Activated CD4-positive, alpha-beta T cell treated with anti-CD3 and anti-CD28 coated beads, Interleukin-2, amount 10 ng/mL, durations not matched to agents 24 days and 14 days (primary cell): ENCODE data around the gene STAG3. TPM values are rescaled to one million over a fixed set of nuclear protein-coding genes. Genes with fewer than 3 reads are reported as not detected.
"Not testable (repeated sequence)": the region's sequence is repeated elsewhere in the genome, so short reads cannot be mapped to it uniquely, and the experiment has no call there.

ENCODE experiments used
- DNase-seq: peaks from one replicate; pipeline ENCODE4 v3.0.0; 2022
- H3K27ac Mint-ChIP-seq: one replicate; pipeline ENCODE4 v1.8.0; 2022; ENCODE audit warnings: mild to moderate bottlenecking, mixed read lengths
- H3K27me3 Mint-ChIP-seq: one replicate; pipeline ENCODE4 v1.8.0; 2022; ENCODE audit warnings: mixed read lengths
- H3K36me3 Mint-ChIP-seq: one replicate; pipeline ENCODE4 v1.8.0; 2022; ENCODE audit warnings: low read depth, mild to moderate bottlenecking, mixed read lengths
- H3K4me1 Mint-ChIP-seq: one replicate; pipeline ENCODE4 v1.8.0; 2021; ENCODE audit warnings: mixed read lengths
- H3K4me3 Mint-ChIP-seq: one replicate; pipeline ENCODE4 v1.8.0; 2022; ENCODE audit warnings: mild to moderate bottlenecking, moderate library complexity, mixed read lengths
- H3K9me3 Mint-ChIP-seq: one replicate; pipeline ENCODE4 v1.8.0; 2021; ENCODE audit warnings: mixed read lengths
- intact Hi-C: fragments of 100-400 bp; cut with micrococcal nuclease; formaldehyde crosslinking; loops from one replicate; pipeline ENCODE4 v1.15.1; 2023
- total RNA-seq: library from RNA; stranded (reverse); gene quantifications from 2 replicates; pipeline ENCODE4 v1.2.3, GENCODE V29; 2022

The STAG3 gene
- total RNA-seq, 1 donor from 2014 or later, result 23.7 TPM

DNA sequence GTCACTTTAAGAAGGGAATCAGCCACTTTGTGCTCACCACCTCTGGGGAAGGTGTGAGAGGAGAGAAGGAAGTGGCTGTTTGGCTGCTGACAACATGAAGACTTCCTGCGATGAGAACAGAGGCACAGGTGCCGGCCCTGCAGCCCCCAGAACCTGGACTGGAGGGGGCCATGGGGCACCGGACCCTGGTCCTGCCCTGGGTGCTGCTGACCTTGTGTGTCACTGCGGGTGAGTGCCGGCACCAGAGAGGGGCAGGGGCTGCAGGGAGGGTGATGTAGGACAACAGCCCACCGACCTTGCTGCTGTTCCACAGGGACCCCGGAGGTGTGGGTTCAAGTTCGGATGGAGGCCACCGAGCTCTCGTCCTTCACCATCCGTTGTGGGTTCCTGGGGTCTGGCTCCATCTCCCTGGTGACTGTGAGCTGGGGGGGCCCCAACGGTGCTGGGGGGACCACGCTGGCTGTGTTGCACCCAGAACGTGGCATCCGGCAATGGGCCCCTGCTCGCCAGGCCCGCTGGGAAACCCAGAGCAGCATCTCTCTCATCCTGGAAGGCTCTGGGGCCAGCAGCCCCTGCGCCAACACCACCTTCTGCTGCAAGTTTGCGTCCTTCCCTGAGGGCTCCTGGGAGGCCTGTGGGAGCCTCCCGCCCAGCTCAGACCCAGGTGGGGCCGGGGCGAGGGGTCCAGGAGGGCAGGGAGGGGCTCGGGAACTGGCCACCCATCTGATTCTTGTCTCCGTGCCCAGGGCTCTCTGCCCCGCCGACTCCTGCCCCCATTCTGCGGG is 42.3 kb downstream of the STAG3 start, which contains the start of gene PVRIG:
TSS of gene PVRIG (plus strand) at position 149 of the 785 bp plus-strand sequence. CDS start at position 171, 22 bp downstream.
- Mint-ChIP-seq H3K27ac (peak within 1 kb of the TSS; percentile 99), H3K4me3 (peak within 1 kb of the TSS; percentile 96), H3K4me1 (peaks cover 61% of the 10 kb centered on the region), H3K36me3 (peaks cover 42% of the 10 kb centered on the region)
- intact Hi-C loops, result loop anchor here (2.0 to 5.0 kb wide), 3 partner anchors 71 to 209 kb away; partner anchors contain the start of genes LAMTOR4, MBLAC1, MEPCE and ZCWPW1
- DNase-seq, result peak; percentile 82
- not testable (repeated sequence) for H3K9me3 Mint-ChIP-seq, H3K27me3 Mint-ChIP-seq

- peaks cover 55% of the 10 kb centered on the region for H3K4me1 Mint-ChIP-seq
- no peak for DNase-seq
- no peaks in the 10 kb centered on the region for H3K9me3 Mint-ChIP-seq
- intact Hi-C loops, result loop anchor here (1.0 to 5.0 kb wide), 4 partner anchors 11 to 208 kb away; partner anchors contain the start of genes LAMTOR4, MBLAC1, MEPCE and ZCWPW1
- H3K36me3 Mint-ChIP-seq, result peaks cover 41% of the 10 kb centered on the region
- no peaks in the 10 kb centered on the region for H3K27me3 Mint-ChIP-seq
- peak overlapping the region; percentile 96 for H3K4me3 Mint-ChIP-seq
- H3K27ac Mint-ChIP-seq, result peak overlapping the region; percentile 99
These were observed 43.0 kb downstream of the STAG3 start for GRCh38 chr7:100220586-100221230.

DNA sequence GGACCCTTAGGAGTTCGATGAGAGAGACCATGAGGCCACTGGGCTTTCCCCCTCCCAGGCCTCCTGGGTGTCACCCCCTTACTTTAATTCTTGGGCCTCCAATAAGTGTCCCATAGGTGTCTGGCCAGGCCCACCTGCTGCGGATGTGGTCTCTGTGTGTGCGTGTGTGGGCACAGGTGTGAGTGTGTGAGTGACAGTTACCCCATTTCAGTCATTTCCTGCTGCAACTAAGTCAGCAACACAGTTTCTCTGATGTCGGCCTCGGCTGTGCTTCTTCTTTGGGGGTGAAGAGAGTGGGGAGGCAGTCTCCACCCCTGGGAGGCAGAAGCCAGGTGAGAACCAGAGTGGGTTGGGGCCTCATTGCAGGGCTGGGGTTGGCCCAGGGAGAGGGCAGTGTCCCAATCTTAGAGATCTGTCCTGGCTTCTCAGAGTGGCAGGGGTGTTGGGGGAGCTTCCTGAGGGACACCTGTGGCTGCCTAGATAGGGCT is 43.6 kb downstream of the STAG3 start:
- peak; percentile 92 for DNase-seq
- H3K4me1 Mint-ChIP-seq, result peaks cover 54% of the 10 kb centered on the region
- peak overlapping the region; percentile 99 for H3K27ac Mint-ChIP-seq
- intact Hi-C loops, result loop anchor here (1.0 to 5.0 kb wide), 4 partner anchors 12 to 208 kb away; partner anchors contain the start of genes LAMTOR4, MBLAC1, MEPCE and ZCWPW1
- no peaks in the 10 kb centered on the region for H3K27me3 Mint-ChIP-seq
- H3K9me3 Mint-ChIP-seq, result no peaks in the 10 kb centered on the region
- H3K4me3 Mint-ChIP-seq, result peak overlapping the region; percentile 96
- peaks cover 44% of the 10 kb centered on the region for H3K36me3 Mint-ChIP-seq

GRCh38 chr7:100221767-100222444 is 44.2 kb downstream of the STAG3 start:
- Mint-ChIP-seq H3K9me3 (no peaks in the 10 kb centered on the region), H3K27ac (peak overlapping the region; percentile 99), H3K36me3 (peaks cover 44% of the 10 kb centered on the region), H3K27me3 (no peaks in the 10 kb centered on the region), H3K4me3 (peak overlapping the region; percentile 96), H3K4me1 (peaks cover 51% of the 10 kb centered on the region)
- intact Hi-C loops, result loop anchor here (1.0 to 5.0 kb wide), 4 partner anchors 13 to 207 kb away; partner anchors contain the start of genes LAMTOR4, MBLAC1, MEPCE and ZCWPW1
- peak; percentile 63 for DNase-seq

DNA sequence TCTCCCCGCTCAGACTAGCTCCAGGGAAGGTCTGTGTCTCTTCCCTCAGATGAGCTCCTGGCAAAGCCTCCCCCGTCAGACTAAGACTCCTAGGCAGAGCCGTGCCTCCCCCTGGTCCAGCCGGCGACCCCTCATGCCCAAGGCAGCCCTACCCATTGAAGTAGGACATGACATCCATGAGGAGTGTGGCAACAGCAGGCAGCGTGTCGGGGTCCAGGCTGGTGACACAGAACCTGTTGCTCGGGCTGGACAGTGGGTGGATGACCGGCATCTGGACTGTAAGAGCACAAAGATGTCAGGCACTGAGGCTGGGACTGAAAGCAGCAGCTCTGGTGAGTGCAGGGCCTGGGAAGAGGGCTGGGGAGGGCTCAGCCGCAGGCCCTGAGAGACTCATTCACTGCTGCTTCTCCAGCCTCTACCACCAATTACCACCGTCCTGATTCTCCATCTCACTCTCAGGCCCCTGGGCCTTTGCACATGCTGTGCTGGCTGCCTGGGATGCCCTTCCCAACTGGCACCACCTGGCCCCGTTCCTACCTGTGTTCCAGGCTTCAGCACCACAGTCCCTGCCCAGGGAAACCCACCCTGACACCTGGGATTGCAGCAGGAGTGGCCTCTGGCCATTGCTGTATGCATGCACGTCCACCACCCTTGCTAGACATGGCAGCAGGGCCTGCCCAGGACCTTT is 44.9 kb downstream of the STAG3 start:
- Mint-ChIP-seq H3K36me3 (peaks cover 48% of the 10 kb centered on the region), H3K27ac (peak overlapping the region; percentile 99), H3K9me3 (no peaks in the 10 kb centered on the region), H3K4me1 (peaks cover 46% of the 10 kb centered on the region), H3K27me3 (no peaks in the 10 kb centered on the region), H3K4me3 (peak overlapping the region; percentile 96)
- no peak for DNase-seq
- intact Hi-C loops, result loop anchor here (5.0 kb wide), 1 partner anchor 95 kb away; the partner anchor contains the start of gene MBLAC1

- not testable (repeated sequence) for H3K27me3 Mint-ChIP-seq, H3K9me3 Mint-ChIP-seq, DNase-seq
- Mint-ChIP-seq H3K27ac (peak overlapping the region; percentile 99), H3K4me3 (peak overlapping the region; percentile 96), H3K36me3 (peaks cover 54% of the 10 kb centered on the region), H3K4me1 (peaks cover 45% of the 10 kb centered on the region)
- intact Hi-C loops, result loop anchor here (5.0 kb wide), 1 partner anchor 96 kb away; the partner anchor contains the start of gene MBLAC1
These were observed 45.7 kb downstream of the STAG3 start for GRCh38 chr7:100223376-100223927.

- intact Hi-C loops, result loop anchor here (5.0 kb wide), 1 partner anchor 98 kb away; the partner anchor contains the start of gene MBLAC1
- not testable (repeated sequence) for H3K27me3 Mint-ChIP-seq
- peak overlapping the region; percentile 53 for H3K4me3 Mint-ChIP-seq
These were observed 47.2 kb downstream of the STAG3 start for GRCh38 chr7:100224891-100225290.

DNA sequence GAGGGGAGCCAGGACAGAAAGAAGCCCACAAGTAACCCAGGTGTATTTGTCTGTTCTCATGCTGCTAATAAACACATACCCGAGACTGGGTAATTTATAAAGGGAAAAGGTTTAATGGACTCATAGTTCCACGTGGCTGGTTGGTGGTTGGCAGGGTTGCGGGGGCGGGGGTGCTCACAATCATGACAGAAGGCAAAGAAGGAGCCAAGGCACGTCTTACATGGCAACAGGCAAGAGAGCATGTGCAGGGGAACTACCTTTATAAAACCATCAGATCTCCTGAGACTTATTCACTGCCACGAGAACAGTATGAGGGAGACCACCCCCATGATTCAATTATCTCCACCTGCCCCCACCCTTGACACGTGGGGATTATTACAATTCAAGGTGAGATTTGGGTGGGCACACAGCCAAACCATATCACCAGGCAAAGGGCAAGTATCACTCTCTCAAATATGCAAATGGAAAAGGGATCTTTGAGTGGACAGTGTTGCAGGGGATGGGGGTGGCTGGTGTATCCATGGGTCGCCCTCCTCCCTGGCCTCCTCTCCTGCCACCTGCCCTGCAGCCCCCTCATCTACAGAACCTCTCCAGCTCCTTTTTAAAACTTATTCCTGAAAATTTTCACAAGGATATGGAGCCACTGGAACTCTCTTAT is 57.1 kb downstream of the STAG3 start:
- H3K27ac Mint-ChIP-seq, H3K9me3 Mint-ChIP-seq, DNase-seq, H3K27me3 Mint-ChIP-seq, H3K4me3 Mint-ChIP-seq, H3K4me1 Mint-ChIP-seq, intact Hi-C loops: not testable (repeated sequence)
- H3K36me3 Mint-ChIP-seq, result peaks cover 32% of the 10 kb centered on the region

More at GRCh38 chr7:100224891-100225290, 47.2 kb downstream of the STAG3 start:
- H3K9me3 Mint-ChIP-seq, DNase-seq: not testable (repeated sequence)
- Mint-ChIP-seq H3K27ac (peak overlapping the region; percentile 81), H3K4me1 (peaks cover 34% of the 10 kb centered on the region), H3K36me3 (peaks cover 54% of the 10 kb centered on the region)

- H3K36me3 Mint-ChIP-seq, H3K27ac Mint-ChIP-seq, DNase-seq, H3K27me3 Mint-ChIP-seq, H3K9me3 Mint-ChIP-seq, H3K4me3 Mint-ChIP-seq, intact Hi-C loops: not testable (repeated sequence)
- H3K4me1 Mint-ChIP-seq, result peaks cover 13% of the 10 kb centered on the region
These were observed 62.3 kb downstream of the STAG3 start for GRCh38 chr7:100239975-100240374.

DNA sequence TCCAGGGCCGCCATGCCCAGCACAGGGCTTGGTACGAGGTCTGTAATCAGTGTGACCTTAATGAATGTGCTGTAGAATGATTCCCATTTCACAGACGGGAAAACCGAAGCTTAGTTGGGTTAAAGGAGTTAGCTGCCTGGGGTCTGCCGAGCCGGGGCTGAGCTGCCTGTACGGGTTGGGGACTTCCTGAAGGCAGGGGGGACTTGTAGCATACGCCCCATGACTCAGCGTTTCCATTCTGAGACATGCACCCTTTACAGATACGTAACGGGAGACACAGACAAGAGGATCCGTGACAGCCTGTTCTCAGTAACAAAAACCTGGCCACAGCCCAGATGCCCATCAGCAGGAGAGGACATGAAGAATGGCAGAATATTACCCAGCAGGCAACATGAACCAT is 65.7 kb downstream of the STAG3 start:
- H3K36me3 Mint-ChIP-seq, H3K27me3 Mint-ChIP-seq, H3K9me3 Mint-ChIP-seq, intact Hi-C loops: not testable (repeated sequence)
- peaks cover 19% of the 10 kb centered on the region for H3K4me1 Mint-ChIP-seq
- H3K4me3 Mint-ChIP-seq, result peak overlapping the region; percentile 23
- peak overlapping the region; percentile 90 for H3K27ac Mint-ChIP-seq
- peak; percentile 82 for DNase-seq

DNA sequence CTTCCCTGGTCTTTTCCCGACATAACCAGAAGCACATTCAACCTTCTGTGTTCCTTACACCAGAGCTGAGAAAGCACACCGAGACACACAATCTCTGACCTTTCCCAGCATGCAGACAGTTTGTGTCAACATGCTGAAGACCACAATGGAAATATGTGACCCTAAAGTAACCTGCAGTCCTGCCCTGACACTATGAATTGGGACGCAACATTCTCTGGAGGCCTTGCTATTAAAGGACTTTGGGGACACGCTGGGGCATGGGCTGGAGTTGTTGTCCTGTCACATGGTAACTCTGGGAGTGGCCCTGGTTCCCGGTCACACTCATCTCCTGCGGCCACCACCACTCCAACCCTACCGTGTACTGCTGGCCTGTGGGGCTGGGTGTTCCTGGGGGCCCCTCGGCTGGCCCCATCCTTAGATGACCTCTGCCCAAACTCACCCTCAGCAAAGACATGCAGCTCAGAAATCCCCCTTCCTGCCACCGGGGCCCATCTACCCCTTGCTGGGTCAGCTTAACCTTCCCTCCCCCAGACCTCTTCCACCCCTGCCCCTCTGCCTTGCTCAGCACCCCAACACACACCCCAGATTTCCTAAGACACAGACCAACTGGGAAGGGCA is 67.4 kb downstream of the STAG3 start:
- not testable (repeated sequence) for H3K36me3 Mint-ChIP-seq

More for the DNA sequence above, 67.4 kb downstream of the STAG3 start:
- DNase-seq, H3K27ac Mint-ChIP-seq, intact Hi-C loops, H3K4me3 Mint-ChIP-seq, H3K27me3 Mint-ChIP-seq, H3K9me3 Mint-ChIP-seq: not testable (repeated sequence)
- H3K4me1 Mint-ChIP-seq, result peaks cover 17% of the 10 kb centered on the region
